ENCODE measurements around the gene PPP3R1. TPM values are rescaled to one million over a fixed set of nuclear protein-coding genes. Genes with fewer than 3 reads are reported as not detected.

Gene PPP3R1
- polyA plus RNA-seq, 1 donor, result 43.9 TPM

- no peak overlapping the region for H3K4me3 ChIP-seq (ENCODE audit: low read length)
- no peak overlapping the region for H3K27ac ChIP-seq (ENCODE audit: low read length)
Measured at GRCh38 chr2:68287580-68288441, 35.5 kb upstream of the PPP3R1 start.

DNA sequence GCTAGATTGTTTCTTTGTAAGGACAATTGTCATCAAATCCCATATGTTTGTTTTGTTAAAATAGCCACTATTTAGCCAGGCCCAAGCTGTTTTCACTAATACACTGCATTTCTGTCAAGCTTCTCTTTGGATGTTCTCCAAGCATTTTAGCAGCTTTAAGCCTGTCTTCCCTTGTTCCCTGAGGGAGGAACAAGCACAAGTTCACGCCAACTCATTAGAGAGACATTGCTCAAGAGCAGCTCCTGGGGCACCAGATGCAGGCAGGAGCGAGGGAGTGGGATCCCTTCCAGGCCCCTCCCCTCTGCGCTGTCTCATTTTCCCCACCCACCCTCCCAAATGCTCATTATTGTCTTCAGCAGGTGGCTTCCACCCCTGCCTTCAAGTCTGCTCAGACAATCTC, 32.6 kb upstream of the PPP3R1 start:
- H3K9me3 ChIP-seq (ENCODE audit: control insufficient read depth, low read depth, low read length), result no peaks in the 10 kb centered on the region
- DNase-seq, result no peak
- WGBS (ENCODE audit: insufficient coverage, low lambda C conversion rate), result no CpG with 5 or more reads among the region's 3 CpGs
- peaks cover 9% of the 10 kb centered on the region for H3K27me3 ChIP-seq (ENCODE audit: control insufficient read depth, insufficient read depth, low read length)
- no peaks in the 10 kb centered on the region for H3K36me3 ChIP-seq (ENCODE audit: control insufficient read depth, insufficient read depth, low read length)
- H3K4me3 ChIP-seq (ENCODE audit: low read length), result no peak overlapping the region
- no peaks in the 10 kb centered on the region for H3K4me1 ChIP-seq (ENCODE audit: control insufficient read depth, insufficient read depth, low read length)
- no peak overlapping the region for H3K27ac ChIP-seq (ENCODE audit: low read length)

More at GRCh38 chr2:68287580-68288441, 35.5 kb upstream of the PPP3R1 start:
- 60% methylated on average over 3 of the region's 10 CpGs for WGBS (ENCODE audit: insufficient coverage, low lambda C conversion rate)
- H3K27me3 ChIP-seq (ENCODE audit: control insufficient read depth, insufficient read depth, low read length), result peaks cover 7% of the 10 kb centered on the region
- no peaks in the 10 kb centered on the region for H3K9me3 ChIP-seq (ENCODE audit: control insufficient read depth, low read depth, low read length)
- H3K36me3 ChIP-seq (ENCODE audit: control insufficient read depth, insufficient read depth, low read length), result no peaks in the 10 kb centered on the region
- H3K4me1 ChIP-seq (ENCODE audit: control insufficient read depth, insufficient read depth, low read length), result no peaks in the 10 kb centered on the region
- peak in 1 of 2 donors; percentile 17 for DNase-seq

GRCh38 chr2:68283419-68283812, 31.1 kb upstream of the PPP3R1 start:
- Histone ChIP-seq H3K36me3 (ENCODE audit: control insufficient read depth, insufficient read depth, low read length) (no peaks in the 10 kb centered on the region), H3K4me1 (ENCODE audit: control insufficient read depth, insufficient read depth, low read length) (no peaks in the 10 kb centered on the region), H3K27ac (ENCODE audit: low read length) (no peak overlapping the region), H3K4me3 (ENCODE audit: low read length) (no peak overlapping the region), H3K9me3 (ENCODE audit: control insufficient read depth, low read depth, low read length) (no peaks in the 10 kb centered on the region), H3K27me3 (ENCODE audit: control insufficient read depth, insufficient read depth, low read length) (peaks cover 9% of the 10 kb centered on the region)
- DNase-seq, result no peak
- WGBS (ENCODE audit: insufficient coverage, low lambda C conversion rate), result no CpG with 5 or more reads among the region's 1 CpG

- Histone ChIP-seq H3K4me3 (ENCODE audit: low read length) (no peak overlapping the region), H3K27me3 (ENCODE audit: control insufficient read depth, insufficient read depth, low read length) (peaks cover 8% of the 10 kb centered on the region), H3K4me1 (ENCODE audit: control insufficient read depth, insufficient read depth, low read length) (no peaks in the 10 kb centered on the region), H3K27ac (ENCODE audit: low read length) (no peak overlapping the region), H3K36me3 (ENCODE audit: control insufficient read depth, insufficient read depth, low read length) (no peaks in the 10 kb centered on the region), H3K9me3 (ENCODE audit: control insufficient read depth, low read depth, low read length) (no peaks in the 10 kb centered on the region)
- peak; percentile 8 to 10 for DNase-seq
- 100% methylated on average over 1 of the region's 5 CpGs for WGBS (ENCODE audit: insufficient coverage, low lambda C conversion rate)
Measured at GRCh38 chr2:68282811-68283418, 30.6 kb upstream of the PPP3R1 start.

DNA sequence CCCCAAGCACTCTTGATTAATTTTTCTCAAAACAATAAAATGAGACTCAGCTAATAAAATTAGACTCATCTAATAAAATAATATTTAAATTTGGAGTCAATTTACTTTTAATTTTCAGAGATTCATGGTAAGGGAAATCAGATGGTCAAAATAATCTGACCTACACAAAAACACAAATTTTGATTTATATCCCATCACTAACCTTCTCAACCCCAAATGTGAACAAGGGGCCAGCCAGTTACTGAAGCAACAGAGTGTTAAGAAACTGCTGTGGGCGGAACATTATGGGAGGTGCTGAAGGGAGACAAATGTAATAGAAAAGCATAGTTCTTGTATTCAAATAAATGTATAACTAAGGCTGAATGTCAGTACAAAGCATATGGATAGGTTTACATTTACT, 28.5 kb upstream of the PPP3R1 start:
- Histone ChIP-seq H3K4me1 (ENCODE audit: control insufficient read depth, insufficient read depth, low read length) (no peaks in the 10 kb centered on the region), H3K4me3 (ENCODE audit: low read length) (no peak overlapping the region), H3K27me3 (ENCODE audit: control insufficient read depth, insufficient read depth, low read length) (peaks cover 2% of the 10 kb centered on the region), H3K36me3 (ENCODE audit: control insufficient read depth, insufficient read depth, low read length) (no peaks in the 10 kb centered on the region), H3K9me3 (ENCODE audit: control insufficient read depth, low read depth, low read length) (no peaks in the 10 kb centered on the region), H3K27ac (ENCODE audit: low read length) (no peak overlapping the region)
- 67% methylated on average over 1 of the region's 1 CpG for WGBS (ENCODE audit: insufficient coverage, low lambda C conversion rate)
- no peak for DNase-seq

- DNase-seq, result no peak
- no peaks in the 10 kb centered on the region for H3K36me3 ChIP-seq (ENCODE audit: control insufficient read depth, insufficient read depth, low read length)
- no peaks in the 10 kb centered on the region for H3K4me1 ChIP-seq (ENCODE audit: control insufficient read depth, insufficient read depth, low read length)
- no CpG with 5 or more reads among the region's 1 CpG for WGBS (ENCODE audit: insufficient coverage, low lambda C conversion rate)
- no peak overlapping the region for H3K27ac ChIP-seq (ENCODE audit: low read length)
- H3K9me3 ChIP-seq (ENCODE audit: control insufficient read depth, low read depth, low read length), result no peaks in the 10 kb centered on the region
- peaks cover 2% of the 10 kb centered on the region for H3K27me3 ChIP-seq (ENCODE audit: control insufficient read depth, insufficient read depth, low read length)
- no peak overlapping the region for H3K4me3 ChIP-seq (ENCODE audit: low read length)
Measured at GRCh38 chr2:68280348-68280747, 28.0 kb upstream of the PPP3R1 start.

- Histone ChIP-seq H3K4me1 (ENCODE audit: control insufficient read depth, insufficient read depth, low read length) (no peaks in the 10 kb centered on the region), H3K36me3 (ENCODE audit: control insufficient read depth, insufficient read depth, low read length) (no peaks in the 10 kb centered on the region), H3K27me3 (ENCODE audit: control insufficient read depth, insufficient read depth, low read length) (peaks cover 2% of the 10 kb centered on the region), H3K9me3 (ENCODE audit: control insufficient read depth, low read depth, low read length) (no peaks in the 10 kb centered on the region), H3K4me3 (ENCODE audit: low read length) (no peak overlapping the region), H3K27ac (ENCODE audit: low read length) (no peak overlapping the region)
- WGBS (ENCODE audit: insufficient coverage, low lambda C conversion rate), result 84% methylated on average over 2 of the region's 4 CpGs
- DNase-seq, result no peak
Measured at GRCh38 chr2:68279691-68280090, 27.4 kb upstream of the PPP3R1 start.

DNA sequence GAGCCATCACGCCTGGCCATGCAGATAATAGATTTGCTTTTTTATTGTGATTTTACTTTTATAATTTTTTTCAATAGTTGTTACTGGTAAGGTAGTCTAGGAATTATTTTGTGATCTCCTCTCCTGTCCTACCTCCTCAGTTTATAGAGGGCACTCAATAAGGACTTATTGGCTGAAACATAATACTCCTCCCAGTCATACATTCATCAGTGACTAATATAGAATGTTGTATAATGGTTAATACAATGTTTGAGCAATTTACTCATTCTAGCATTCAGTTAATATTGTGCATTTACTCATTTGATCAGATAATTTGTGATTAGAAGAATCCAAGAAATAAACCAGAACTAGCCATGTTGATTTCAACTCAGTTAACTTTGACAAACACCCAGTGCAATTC, 25.8 kb upstream of the PPP3R1 start:
- Histone ChIP-seq H3K4me1 (ENCODE audit: control insufficient read depth, insufficient read depth, low read length) (no peaks in the 10 kb centered on the region), H3K9me3 (ENCODE audit: control insufficient read depth, low read depth, low read length) (no peaks in the 10 kb centered on the region), H3K27ac (ENCODE audit: low read length) (no peak overlapping the region), H3K4me3 (ENCODE audit: low read length) (no peak overlapping the region), H3K27me3 (ENCODE audit: control insufficient read depth, insufficient read depth, low read length) (peaks cover 2% of the 10 kb centered on the region), H3K36me3 (ENCODE audit: control insufficient read depth, insufficient read depth, low read length) (no peaks in the 10 kb centered on the region)
- no peak for DNase-seq
- no CpG with 5 or more reads among the region's 1 CpG for WGBS (ENCODE audit: insufficient coverage, low lambda C conversion rate)

DNA sequence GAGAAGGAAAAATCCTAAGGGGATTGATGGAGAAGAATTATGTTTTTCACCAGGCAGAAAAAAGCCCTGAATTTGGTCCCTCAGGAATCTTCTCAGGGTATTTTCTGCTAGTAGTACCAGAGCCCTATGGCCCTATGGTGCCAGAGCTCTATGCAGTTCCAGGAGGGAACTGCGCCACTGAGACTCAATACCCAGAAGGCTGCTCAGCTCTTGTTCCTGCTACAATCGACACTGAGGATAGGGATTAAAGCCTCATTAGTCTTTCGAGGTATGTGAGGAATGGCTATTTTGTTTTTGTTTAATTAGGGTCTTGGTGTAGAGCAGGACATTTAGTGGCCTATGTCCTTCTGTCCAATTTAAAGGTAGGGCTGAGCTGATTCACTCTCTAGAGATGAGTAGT, 21.7 kb upstream of the PPP3R1 start:
- Histone ChIP-seq H3K36me3 (ENCODE audit: control insufficient read depth, insufficient read depth, low read length) (no peaks in the 10 kb centered on the region), H3K27me3 (ENCODE audit: control insufficient read depth, insufficient read depth, low read length) (peaks cover 3% of the 10 kb centered on the region), H3K4me1 (ENCODE audit: control insufficient read depth, insufficient read depth, low read length) (no peaks in the 10 kb centered on the region), H3K4me3 (ENCODE audit: low read length) (no peak overlapping the region), H3K27ac (ENCODE audit: low read length) (no peak overlapping the region), H3K9me3 (ENCODE audit: control insufficient read depth, low read depth, low read length) (no peaks in the 10 kb centered on the region)
- no CpG with 5 or more reads among the region's 3 CpGs for WGBS (ENCODE audit: insufficient coverage, low lambda C conversion rate)
- no peak for DNase-seq

DNA sequence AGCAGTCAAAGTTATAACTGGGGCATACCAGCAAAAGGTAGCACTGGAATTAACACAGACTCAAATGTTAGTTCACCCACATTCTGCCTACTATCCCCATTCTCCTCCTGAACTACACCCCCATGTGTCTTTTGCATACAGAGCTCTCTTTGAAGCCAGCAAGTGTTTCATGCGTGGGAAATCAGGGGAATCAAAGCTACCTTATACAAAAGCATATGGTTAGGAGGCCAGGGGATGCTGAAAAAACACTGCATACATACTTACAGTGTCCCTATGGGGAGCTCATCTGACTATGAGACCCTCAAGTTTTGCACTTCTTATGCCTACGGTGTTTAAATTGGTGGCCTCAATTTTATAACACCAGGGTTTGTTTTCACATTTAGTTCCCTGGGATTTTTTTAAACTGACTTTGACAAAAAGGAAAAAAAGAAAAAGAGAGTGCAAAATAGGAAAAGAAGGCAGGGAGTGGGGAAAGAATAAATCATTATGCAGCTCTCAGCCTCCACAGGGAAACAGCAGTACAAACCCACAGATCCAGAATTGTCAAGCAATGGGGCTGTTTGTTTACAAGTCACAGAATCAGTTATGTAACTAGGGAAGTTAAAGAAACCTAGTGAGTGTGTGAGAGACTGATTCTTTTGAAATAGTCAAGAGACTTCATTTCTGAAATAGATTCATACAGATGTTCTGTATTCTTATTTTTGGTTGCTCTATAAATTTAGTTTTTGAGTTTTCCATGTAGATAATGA, 20.1 kb upstream of the PPP3R1 start:
- Histone ChIP-seq H3K9me3 (ENCODE audit: control insufficient read depth, low read depth, low read length) (no peaks in the 10 kb centered on the region), H3K27ac (ENCODE audit: low read length) (no peak overlapping the region), H3K4me3 (ENCODE audit: low read length) (no peak overlapping the region), H3K27me3 (ENCODE audit: control insufficient read depth, insufficient read depth, low read length) (peaks cover 3% of the 10 kb centered on the region), H3K4me1 (ENCODE audit: control insufficient read depth, insufficient read depth, low read length) (no peaks in the 10 kb centered on the region), H3K36me3 (ENCODE audit: control insufficient read depth, insufficient read depth, low read length) (no peaks in the 10 kb centered on the region)
- DNase-seq, result no peak
- WGBS (ENCODE audit: insufficient coverage, low lambda C conversion rate), result 50% methylated on average over 1 of the region's 2 CpGs

Measured in large intestine (tissue), 3 donors.